Stimulated activated CD4-positive, alpha-beta T cell treated with anti-CD3 and anti-CD28 coated beads, Interleukin-12 subunit alpha, Interleukin-12 subunit beta, amount 100 ng/mL, for 48 hours (primary cell): ENCODE measurements around the gene SLC25A34.

ENCODE experiments used
- DNase-seq, 3 donors: peaks; one replicate each; pipeline ENCODE4 v3.0.0-alpha.2; 2020; ENCODE audit warnings: low read depth in 2 of 3, low spot score in 1 of 3

Gene SLC25A34

GRCh38 chr1:15714406-15715136, 21.5 kb upstream of the SLC25A34 start:
- DNase-seq, result no peak

- DNase-seq, result no peak
Observed at GRCh38 chr1:15717418-15718125, 18.5 kb upstream of the SLC25A34 start.

- no peak for DNase-seq
Observed at GRCh38 chr1:15718199-15718601, 17.9 kb upstream of the SLC25A34 start.

- DNase-seq, result no peak
Observed at GRCh38 chr1:15719381-15720120, 16.5 kb upstream of the SLC25A34 start.

- DNase-seq, result no peak
Observed at GRCh38 chr1:15720861-15721260, 15.2 kb upstream of the SLC25A34 start.

GRCh38 chr1:15722411-15722810, 13.6 kb upstream of the SLC25A34 start:
- DNase-seq, result no peak

- DNase-seq, result no peak
Observed at GRCh38 chr1:15722836-15723532, 13.1 kb upstream of the SLC25A34 start.

GRCh38 chr1:15723631-15724246, 12.3 kb upstream of the SLC25A34 start:
- no peak for DNase-seq

- no peak for DNase-seq
Observed at GRCh38 chr1:15724949-15725880, 10.8 kb upstream of the SLC25A34 start.

- DNase-seq, result no peak
Observed at GRCh38 chr1:15726508-15726907, 9.6 kb upstream of the SLC25A34 start.

- no peak for DNase-seq
Observed at GRCh38 chr1:15727021-15727420, 9.0 kb upstream of the SLC25A34 start.

GRCh38 chr1:15727424-15727823, 8.6 kb upstream of the SLC25A34 start:
- DNase-seq, result no peak

- no peak for DNase-seq
Observed at GRCh38 chr1:15727866-15728534, 8.1 kb upstream of the SLC25A34 start.

- DNase-seq, result no peak
Observed at GRCh38 chr1:15728937-15729657, 7.0 kb upstream of the SLC25A34 start.

- DNase-seq, result no peak
Observed at GRCh38 chr1:15730423-15730822, 5.6 kb upstream of the SLC25A34 start.

- DNase-seq, result no peak
Observed at GRCh38 chr1:15730936-15731335, 5.1 kb upstream of the SLC25A34 start.

- no peak for DNase-seq
Observed at GRCh38 chr1:15731735-15732685, 4.0 kb upstream of the SLC25A34 start.

GRCh38 chr1:15732686-15733081, 3.4 kb upstream of the SLC25A34 start:
- DNase-seq, result no peak
